GM18907 (cell line): ENCODE measurements around the gene DOCK1.
"Not testable (repeated sequence)": the region's sequence is repeated elsewhere in the genome, so short reads cannot be mapped to it uniquely, and the experiment has no call there.

Experiments used
- ATAC-seq: cut with Tn5 transposase; IDR thresholded peaks from one replicate; pipeline ENCODE4 v1.9.1; 2021; ENCODE audit warnings: mild to moderate bottlenecking, moderate library complexity; ENCODE audit not compliant: unreplicated experiment

Gene DOCK1

DNA sequence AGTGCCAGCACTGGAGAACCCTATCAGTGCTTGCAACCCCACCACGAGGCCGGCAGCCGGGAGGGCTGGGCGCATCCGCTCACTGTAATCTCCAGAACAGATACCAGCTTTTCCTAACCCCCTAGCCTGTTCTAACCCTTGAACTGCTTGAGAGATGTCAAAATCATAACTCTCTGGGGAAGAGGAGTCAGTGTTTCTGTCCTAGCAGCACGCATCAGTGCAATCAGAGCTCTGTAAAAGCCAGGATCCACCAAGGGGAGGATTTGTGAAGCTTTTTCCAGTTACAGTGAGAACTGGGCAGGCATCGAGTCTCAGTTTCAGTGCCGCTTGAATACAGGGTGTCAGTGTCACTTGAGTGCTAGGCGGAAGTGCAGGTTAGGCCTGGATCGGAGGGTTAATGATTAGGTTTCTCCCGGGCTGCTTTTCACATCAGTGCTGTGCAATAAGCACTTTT is 395.7 kb downstream of the DOCK1 start:
- ATAC-seq: no peak

DNA sequence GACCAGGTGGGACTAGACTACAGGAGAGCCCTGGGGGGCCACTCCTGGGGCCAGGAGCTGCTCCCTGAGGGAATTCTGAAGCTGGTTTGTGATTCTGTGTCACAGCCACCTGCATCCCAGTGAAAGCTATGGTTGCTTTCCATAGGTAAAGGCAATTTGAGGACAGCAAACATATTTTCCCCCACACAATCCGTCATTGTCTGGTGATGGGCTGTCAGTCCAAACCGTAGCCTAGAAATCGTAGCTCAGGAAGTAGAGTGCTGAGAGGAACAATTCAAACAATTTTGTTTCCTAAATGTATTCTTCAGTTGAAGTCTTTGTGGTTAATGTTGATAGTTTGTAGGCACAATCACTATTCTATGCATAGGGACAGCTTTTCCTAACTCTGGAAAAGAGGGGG is 397.1 kb downstream of the DOCK1 start:
- ATAC-seq: no peak

- no peak for ATAC-seq
Observed at GRCh38 chr10:127303105-127303504, 397.9 kb downstream of the DOCK1 start.

DNA sequence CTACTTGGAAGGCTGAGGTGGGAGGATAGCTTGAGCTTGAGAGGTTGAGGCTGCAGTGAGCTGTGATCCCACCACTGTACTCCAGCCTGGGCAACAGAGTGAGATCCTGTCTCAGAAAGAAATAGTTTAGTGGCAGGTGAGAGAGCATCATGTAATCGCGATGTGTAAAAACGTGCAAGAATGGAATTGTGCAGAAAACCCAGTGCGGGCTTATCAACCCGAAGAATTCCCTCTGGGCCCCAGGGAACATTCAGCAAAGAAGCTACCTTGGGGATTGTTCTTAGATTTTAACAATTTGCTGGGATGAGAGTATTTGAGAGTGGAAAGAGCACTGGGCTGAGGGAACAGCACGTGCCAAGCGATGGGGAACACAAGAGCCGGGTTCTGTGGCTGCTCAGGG is 398.5 kb downstream of the DOCK1 start:
- ATAC-seq: no peak

DNA sequence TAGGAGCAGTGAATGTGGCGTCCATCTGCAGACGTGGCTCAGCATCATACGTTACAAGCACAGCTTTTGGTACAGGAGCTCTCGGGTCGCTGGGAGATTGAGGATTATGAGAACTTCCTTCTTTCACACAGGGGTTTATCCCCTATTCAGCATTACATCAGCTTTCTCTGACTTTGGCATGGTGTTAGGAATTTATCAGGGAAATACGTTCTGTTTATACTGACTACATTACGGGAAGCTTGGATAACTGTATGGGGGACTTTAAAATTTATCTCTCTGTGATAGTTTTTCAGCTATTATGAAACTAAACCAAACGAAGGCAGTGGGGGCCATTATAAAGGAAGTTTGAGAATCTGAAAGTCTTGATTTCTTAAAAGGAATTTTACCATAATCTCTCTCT is 401.3 kb downstream of the DOCK1 start:
- no peak for ATAC-seq

- no peak for ATAC-seq
Observed at GRCh38 chr10:127307338-127307737, 402.1 kb downstream of the DOCK1 start.

DNA sequence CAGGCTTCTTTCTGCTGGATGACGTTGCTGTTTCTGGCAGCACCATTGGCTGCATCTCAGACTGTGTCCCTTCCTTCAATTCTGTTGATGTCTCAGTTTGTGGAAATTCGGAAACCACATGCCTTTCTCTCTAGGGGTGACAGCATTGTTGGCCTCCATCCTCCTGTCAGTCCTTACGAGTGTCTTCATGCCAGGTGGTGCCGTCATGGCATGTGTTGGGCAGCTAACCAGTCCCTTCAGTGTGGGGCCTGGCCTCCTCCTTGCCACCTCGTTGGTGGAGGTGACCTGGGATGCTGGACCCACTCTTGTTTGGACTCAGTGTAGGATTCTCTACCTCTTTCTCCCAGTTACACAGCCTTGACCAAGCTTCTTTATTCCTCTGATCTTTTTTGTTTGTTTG is 402.8 kb downstream of the DOCK1 start:
- ATAC-seq: no peak

DNA sequence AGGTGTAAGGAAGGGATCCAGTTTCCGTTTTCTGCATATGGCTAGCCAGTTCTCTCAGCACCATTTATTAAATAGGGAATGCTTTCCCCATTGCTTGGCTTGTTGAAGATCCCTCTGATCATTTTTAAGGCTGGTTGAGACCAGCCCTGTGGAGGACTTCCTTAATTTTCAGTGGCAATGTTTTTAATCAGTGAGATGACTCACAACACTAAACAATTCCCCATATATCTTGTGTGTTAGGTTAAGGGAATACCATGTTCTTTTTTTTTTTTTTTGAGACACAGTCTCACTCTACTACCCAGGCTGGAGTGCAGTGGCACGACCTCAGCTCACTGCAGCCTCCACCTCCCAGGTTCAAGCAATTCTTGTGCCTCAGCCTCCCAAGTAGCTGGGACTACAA is 404.4 kb downstream of the DOCK1 start:
- ATAC-seq: not testable (repeated sequence)

DNA sequence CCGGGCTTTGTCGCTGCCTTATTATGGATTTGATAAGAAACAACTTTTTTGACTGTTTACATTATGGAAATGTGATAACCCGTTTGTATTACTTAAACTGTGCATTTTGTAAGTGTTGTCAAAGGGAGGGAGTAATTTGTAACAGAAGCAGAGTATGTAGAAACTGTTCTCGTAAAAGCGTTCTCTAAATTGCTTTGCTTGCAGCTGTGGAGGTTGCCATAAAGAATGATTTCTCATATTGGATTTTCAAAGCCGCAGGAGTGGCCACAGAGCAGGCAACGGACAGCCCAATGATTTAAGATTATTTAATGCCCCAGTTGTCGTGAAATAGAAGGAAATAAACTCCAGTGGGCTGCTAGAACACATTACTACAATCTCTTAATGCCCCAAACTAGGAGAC is 405.2 kb downstream of the DOCK1 start:
- no peak for ATAC-seq

DNA sequence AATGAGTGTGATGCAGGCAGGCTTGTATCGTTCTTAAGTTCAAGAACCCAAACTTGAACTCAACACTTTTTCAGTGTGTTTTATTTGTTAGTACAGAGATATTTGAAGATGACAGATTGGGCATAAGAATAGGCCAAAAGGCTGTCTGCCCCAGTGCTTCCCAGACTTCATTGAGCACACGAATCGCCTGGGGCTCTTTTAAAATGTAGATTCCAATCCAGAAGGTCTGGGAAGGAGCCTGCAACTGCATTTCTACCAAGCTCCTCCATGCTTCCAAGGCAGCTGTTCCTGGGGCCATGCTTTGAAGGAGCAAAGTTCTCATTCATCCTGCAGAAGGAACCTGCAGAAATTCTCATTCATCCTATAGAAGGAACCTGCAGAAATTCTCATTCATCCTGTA is 405.7 kb downstream of the DOCK1 start:
- ATAC-seq: no peak

GRCh38 chr10:127313996-127314700 is 408.9 kb downstream of the DOCK1 start:
- no peak for ATAC-seq

GRCh38 chr10:127314797-127315196 is 409.6 kb downstream of the DOCK1 start:
- no peak for ATAC-seq

- no peak for ATAC-seq
Observed at GRCh38 chr10:127315888-127316287, 410.7 kb downstream of the DOCK1 start.

DNA sequence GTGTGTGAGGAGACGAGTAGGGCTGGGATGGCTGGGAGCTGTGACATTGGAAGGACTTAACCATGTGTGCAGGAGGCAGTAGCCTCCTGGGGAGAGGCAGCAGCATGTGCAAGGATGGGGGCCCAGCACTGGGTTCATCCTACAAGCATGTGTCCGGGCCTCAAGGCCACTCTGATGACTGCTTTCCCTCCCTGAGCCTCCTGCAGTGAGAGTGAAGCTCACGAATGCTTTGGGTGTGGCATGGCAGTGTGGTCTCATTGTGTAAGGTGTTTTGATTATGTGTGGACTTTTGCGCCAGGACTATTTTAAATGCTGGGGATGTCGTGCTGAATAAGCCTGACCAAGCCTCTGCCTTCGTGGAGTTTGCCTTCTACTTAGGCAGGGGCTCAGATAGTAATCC is 413.2 kb downstream of the DOCK1 start:
- ATAC-seq: no peak

- ATAC-seq: no peak
Observed at GRCh38 chr10:127319271-127319670, 414.0 kb downstream of the DOCK1 start.

DNA sequence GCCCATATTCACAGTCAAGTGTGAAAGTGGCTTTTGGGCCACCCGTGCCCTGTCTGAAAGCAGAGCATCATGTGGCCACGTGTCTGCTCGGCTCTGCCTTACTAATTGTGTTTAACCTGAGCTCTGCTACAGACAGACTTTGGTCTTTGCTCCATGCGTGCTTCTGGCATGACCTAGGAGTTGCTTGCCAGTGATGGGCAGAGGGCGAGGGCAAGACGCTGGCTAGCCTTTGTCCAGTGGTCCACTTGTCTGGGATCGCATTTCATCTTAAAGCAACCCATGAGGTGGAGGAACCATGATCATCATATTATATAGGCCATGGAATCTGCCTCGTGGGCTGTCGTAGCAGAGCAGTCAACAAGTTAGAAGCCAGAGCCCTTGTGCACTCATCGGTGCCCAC is 414.5 kb downstream of the DOCK1 start:
- no peak for ATAC-seq

DNA sequence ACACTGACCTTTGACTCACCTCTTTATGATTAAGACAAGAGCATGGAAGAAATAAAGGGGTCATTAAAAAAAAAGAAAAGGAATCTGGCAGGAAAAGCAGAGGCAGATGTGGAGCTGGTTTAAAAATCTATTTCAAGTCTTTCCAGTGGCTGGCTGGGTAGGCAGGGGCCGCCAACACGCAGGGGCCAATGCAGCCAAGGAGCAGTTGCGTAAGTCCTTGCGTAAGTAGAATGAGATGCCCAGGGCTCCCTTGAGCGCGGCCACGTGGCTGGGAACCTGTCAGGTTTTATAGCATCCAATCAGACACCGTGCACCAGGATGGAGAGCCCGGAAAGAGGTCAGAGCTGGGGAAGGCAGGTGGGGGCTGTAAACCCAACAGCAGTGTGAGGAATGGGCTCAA is 414.9 kb downstream of the DOCK1 start:
- no peak for ATAC-seq

- no peak for ATAC-seq
Observed at GRCh38 chr10:127322286-127322685, 417.1 kb downstream of the DOCK1 start.

DNA sequence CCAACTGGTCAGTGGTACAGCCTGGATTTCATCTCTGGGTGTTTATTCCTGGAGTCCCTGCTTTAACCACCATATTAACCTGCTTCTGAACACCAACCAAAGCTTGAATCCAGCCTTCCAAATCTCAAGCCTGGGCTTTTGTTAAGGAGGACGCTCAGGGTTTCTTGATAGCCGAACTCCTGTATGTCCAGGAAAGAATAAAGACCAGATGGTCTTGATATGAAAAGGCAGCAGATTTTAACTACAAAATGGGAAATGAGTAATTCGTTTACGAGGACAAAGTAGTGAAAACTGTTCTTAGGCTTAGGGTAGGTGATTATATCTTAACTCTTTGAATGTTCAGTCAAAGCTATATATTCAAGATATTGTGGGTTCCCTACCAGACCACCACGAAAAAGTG is 420.3 kb downstream of the DOCK1 start:
- ATAC-seq: no peak

DNA sequence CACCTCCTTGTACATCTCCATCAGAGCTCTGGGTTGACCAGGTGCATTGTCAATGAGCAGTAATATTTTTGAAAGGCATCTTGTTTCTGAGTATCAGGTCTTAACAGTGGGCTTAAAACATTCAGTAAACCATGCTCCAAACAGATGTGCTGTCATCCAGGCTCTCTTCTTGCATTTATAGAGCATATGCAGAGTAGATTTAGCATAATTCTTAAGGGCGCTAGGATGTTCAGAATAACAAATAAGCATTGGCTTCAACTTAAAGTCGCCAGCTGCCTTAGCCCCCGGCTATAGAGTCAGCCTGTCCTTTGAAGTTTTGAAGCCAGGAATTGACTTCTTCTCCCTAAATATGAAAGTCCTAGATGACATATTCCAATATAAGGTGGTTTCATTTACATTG is 421.7 kb downstream of the DOCK1 start:
- no peak for ATAC-seq

- ATAC-seq: no peak
Observed at GRCh38 chr10:127331696-127332095, 426.5 kb downstream of the DOCK1 start.

DNA sequence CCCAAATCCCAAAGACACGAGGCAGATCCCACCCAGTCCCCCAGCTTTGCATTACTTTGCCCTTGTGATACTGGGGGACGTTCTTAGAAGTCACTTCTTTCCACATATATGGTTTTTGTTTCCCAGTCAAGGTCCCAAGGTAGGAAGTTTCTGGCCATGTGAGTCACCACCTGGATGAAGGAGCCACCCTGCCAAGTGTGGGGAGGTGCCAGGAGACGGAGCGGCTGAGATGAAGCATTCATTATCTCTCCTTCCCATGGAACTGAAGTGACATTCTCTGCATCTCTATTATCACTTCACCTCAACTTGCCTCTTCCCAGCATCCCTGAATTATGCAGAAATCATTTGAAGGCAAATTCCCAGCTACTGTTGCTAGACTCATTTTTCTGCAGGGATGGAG is 427.4 kb downstream of the DOCK1 start:
- ATAC-seq: no peak

DNA sequence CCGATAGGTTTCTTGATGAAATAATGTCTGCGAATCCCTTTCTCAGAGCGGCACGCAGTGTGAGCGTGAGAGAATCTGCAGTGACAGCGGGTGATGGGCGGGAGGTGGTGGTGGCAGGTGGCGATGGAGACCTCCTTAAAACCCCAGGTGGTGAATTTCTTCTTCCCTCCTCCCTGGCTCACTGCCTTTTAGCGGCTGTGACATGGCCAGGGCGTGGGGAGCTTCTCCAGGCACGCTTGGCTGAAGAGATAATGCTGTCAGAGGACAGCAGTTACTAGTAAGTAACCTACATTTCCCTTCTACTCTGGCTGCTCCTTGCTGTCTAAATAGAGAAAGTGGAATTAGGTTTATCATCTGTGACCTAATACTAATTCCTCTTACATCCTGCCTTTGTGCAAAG is 432.6 kb downstream of the DOCK1 start:
- no peak for ATAC-seq
